Endodermal cell (in vitro differentiated cells): ENCODE results near the gene CCDC88C. TPM values are rescaled to one million over a fixed set of nuclear protein-coding genes. Genes with fewer than 3 reads are reported as not detected.

ENCODE experiments used
- DNase-seq: peaks from one replicate; pipeline ENCODE4 v3.0.0-alpha.2; 2017
- H3K27ac ChIP-seq: 2 replicates; pipeline ENCODE4 v1.5.1; 2013; ENCODE audit warnings: mild to moderate bottlenecking, low read depth, low read length, moderate library complexity
- H3K27me3 ChIP-seq: 2 replicates; pipeline ENCODE4 v1.6.1; 2013; ENCODE audit warnings: mild to moderate bottlenecking, low read length, moderate library complexity; ENCODE audit not compliant: insufficient read depth, control insufficient read depth, poor library complexity, severe bottlenecking
- H3K36me3 ChIP-seq: 2 replicates; pipeline ENCODE4 v1.7.0; 2013; ENCODE audit warnings: mild to moderate bottlenecking, low read length, moderate library complexity; ENCODE audit not compliant: control insufficient read depth, insufficient read depth
- H3K4me1 ChIP-seq: one replicate; pipeline ENCODE4 v1.7.0; 2013; ENCODE audit warnings: low read length; ENCODE audit not compliant: control insufficient read depth, insufficient read depth
- H3K4me3 ChIP-seq: 2 replicates; pipeline ENCODE4 v1.5.1; 2013; ENCODE audit warnings: mild to moderate bottlenecking, low read length, moderate library complexity
- H3K9ac ChIP-seq: 2 replicates; pipeline ENCODE4 v1.6.1; 2013; ENCODE audit warnings: mild to moderate bottlenecking, low read length, moderate library complexity; ENCODE audit not compliant: poor library complexity, severe bottlenecking; ENCODE audit errors: extremely low read depth
- H3K9me3 ChIP-seq: 2 replicates; pipeline ENCODE4 v1.6.1; 2013; ENCODE audit warnings: mild to moderate bottlenecking, low read length, moderate library complexity; ENCODE audit not compliant: control insufficient read depth
- H3K27ac Mint-ChIP-seq: 2 replicates; pipeline ENCODE4 v1.8.0; 2020; ENCODE audit warnings: mixed read lengths
- H3K27me3 Mint-ChIP-seq: 2 replicates; pipeline ENCODE4 v1.8.0; 2021; ENCODE audit warnings: mild to moderate bottlenecking, mixed read lengths; ENCODE audit not compliant: insufficient read depth
- H3K36me3 Mint-ChIP-seq: 2 replicates; pipeline ENCODE4 v1.8.0; 2020; ENCODE audit warnings: low read depth, mixed read lengths
- H3K4me1 Mint-ChIP-seq: 2 replicates; pipeline ENCODE4 v1.8.0; 2020; ENCODE audit warnings: mixed read lengths
- H3K4me3 Mint-ChIP-seq: 2 replicates; pipeline ENCODE4 v1.8.0; 2020; ENCODE audit warnings: mild to moderate bottlenecking, moderate library complexity, mixed read lengths
- H3K9me3 Mint-ChIP-seq: 2 replicates; pipeline ENCODE4 v1.8.0; 2020; ENCODE audit warnings: mild to moderate bottlenecking, mixed read lengths
- WGBS, 2 experiments: methylation state at CpG; one replicate each; pipeline versions ENCODE4 v1.1.5 to v1.1.7; 2013; ENCODE audit warnings: missing lambda C conversion rate in 2 of 2, mixed read lengths in 1 of 2; ENCODE audit not compliant: insufficient coverage in 1 of 2, insufficient read length in 1 of 2; 5-methylcytosine and 5-hydroxymethylcytosine counted together
- total RNA-seq, 2 donors: library from RNA; stranded (reverse); fragmentation: NEBNext Ultra II Directional in 1 of 2; extraction: Animal tissue kit (Norgen Biotek cat#: 25700) in 1 of 2; gene quantifications; 2 replicates in 1 of 2; 3 replicates in 1 of 2; pipeline ENCODE4 v1.2.1, GENCODE V29; 2021
- TF ChIP-seq, protein P1 (sequence below): fragments of 200-600 bp; sonication (generic); conservative IDR thresholded peaks from 2 replicates; pipeline ENCODE4 v1.5.0; 2021; ENCODE audit warnings: antibody characterized with exemption, mild to moderate bottlenecking

The CCDC88C gene
- total RNA-seq, 2 donors from 2014 or later = 50.0 to 50.5 TPM

DNA sequence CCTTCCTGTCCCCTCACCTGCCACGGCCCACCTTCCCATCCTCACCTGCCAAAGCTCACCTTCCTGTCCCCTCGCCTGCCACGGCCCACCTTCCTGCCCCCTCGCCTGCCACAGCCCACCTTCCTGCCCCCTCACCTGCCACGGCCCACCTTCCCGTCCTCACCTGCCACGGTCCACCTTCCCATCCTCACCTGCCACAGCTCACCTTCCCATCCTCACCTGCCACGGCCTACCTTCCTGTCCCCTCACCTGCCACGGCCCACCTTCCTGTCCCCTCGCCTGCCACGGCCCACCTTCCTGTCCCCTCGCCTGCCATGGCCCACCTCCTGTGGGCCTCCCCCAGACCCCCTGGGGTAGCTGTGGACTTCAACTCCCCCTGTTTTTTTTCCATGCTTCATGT is 124.3 kb downstream of the CCDC88C start:
- Mint-ChIP-seq H3K4me1 (no peaks in the 10 kb centered on the region), H3K9me3 (no peaks in the 10 kb centered on the region), H3K27me3 (no peaks in the 10 kb centered on the region), H3K27ac (no peak overlapping the region), H3K36me3 (peaks cover 76% of the 10 kb centered on the region), H3K4me3 (no peak overlapping the region)
- Histone ChIP-seq H3K4me1 (no peaks in the 10 kb centered on the region), H3K9me3 (no peaks in the 10 kb centered on the region), H3K9ac (no peak overlapping the region), H3K4me3 (no peak overlapping the region), H3K27ac (no peak overlapping the region), H3K36me3 (peaks cover 38% of the 10 kb centered on the region), H3K27me3 (no peaks in the 10 kb centered on the region)
- no peak for DNase-seq
- 58% methylated on average over 12 of the region's 12 CpGs; no CpG with 5 or more reads in 1 of the 2 experiments for WGBS, 2 experiments
- TF ChIP-seq, protein P1, sequence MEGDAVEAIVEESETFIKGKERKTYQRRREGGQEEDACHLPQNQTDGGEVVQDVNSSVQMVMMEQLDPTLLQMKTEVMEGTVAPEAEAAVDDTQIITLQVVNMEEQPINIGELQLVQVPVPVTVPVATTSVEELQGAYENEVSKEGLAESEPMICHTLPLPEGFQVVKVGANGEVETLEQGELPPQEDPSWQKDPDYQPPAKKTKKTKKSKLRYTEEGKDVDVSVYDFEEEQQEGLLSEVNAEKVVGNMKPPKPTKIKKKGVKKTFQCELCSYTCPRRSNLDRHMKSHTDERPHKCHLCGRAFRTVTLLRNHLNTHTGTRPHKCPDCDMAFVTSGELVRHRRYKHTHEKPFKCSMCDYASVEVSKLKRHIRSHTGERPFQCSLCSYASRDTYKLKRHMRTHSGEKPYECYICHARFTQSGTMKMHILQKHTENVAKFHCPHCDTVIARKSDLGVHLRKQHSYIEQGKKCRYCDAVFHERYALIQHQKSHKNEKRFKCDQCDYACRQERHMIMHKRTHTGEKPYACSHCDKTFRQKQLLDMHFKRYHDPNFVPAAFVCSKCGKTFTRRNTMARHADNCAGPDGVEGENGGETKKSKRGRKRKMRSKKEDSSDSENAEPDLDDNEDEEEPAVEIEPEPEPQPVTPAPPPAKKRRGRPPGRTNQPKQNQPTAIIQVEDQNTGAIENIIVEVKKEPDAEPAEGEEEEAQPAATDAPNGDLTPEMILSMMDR = no peak

DNA sequence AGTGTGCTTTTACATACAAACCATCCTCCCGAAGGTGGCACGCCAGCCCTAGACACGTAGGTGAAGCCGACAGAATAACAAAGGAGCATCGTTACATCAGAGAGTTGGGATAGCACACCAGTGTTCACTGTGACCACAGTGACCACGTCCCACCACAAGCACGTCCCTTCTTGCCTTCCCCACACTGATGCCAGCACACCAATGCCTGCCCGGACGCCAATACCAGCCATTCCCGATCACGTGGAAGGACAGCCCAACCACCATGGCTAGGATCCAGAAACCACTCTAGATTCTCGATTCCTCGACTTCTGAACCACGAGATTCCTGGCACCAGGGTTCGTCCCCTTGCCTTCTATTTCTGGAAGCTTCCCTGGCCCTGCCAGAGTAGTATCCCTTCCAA is 125.1 kb downstream of the CCDC88C start:
- no peak overlapping the region for H3K9ac ChIP-seq
- H3K27ac ChIP-seq = no peak overlapping the region
- Mint-ChIP-seq H3K36me3 (peaks cover 74% of the 10 kb centered on the region), H3K27me3 (no peaks in the 10 kb centered on the region), H3K9me3 (no peaks in the 10 kb centered on the region), H3K4me3 (no peak overlapping the region), H3K27ac (peak overlapping the region; percentile 65), H3K4me1 (no peaks in the 10 kb centered on the region)
- H3K4me1 ChIP-seq = no peaks in the 10 kb centered on the region
- peaks cover 35% of the 10 kb centered on the region for H3K36me3 ChIP-seq
- 93 to 96% methylated on average over 13 to 15 of the region's 15 CpGs for WGBS, 2 experiments
- no peak for DNase-seq
- no peaks in the 10 kb centered on the region for H3K9me3 ChIP-seq
- H3K4me3 ChIP-seq = no peak overlapping the region
- H3K27me3 ChIP-seq = no peaks in the 10 kb centered on the region
- TF ChIP-seq, protein P1 = no peak

DNA sequence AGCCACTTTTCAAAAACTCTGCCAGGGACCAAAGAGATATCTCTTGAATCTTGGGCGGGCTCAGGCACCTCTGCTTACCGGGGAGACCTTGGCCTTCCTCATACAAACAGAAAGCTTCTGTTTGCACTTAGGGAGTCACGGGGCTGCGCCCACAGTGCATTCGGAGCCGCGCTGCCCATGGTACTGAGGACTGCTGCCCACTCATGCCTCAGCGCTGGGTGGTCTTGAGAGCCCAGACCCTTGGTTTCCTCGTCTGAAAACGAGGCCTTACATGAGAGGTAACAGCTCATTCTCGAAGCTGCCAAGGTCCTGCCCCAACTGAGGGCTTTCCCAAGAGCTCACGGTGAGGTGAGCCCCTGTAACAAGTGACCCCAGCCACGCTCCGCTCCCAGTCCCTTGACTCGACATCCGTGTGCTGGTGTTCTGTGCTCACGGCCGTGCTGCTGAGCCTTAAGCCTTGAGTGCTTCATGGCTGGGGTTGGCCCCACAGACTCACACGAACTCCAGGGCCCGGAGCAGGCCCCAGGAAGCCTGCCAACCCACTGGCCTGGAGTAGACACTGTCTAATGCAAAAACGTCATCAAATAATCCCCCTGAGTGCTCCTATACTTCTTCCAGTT is 125.7 kb downstream of the CCDC88C start:
- Mint-ChIP-seq H3K4me1 (peaks cover 4% of the 10 kb centered on the region), H3K9me3 (no peaks in the 10 kb centered on the region), H3K4me3 (no peak overlapping the region), H3K27ac (no peak overlapping the region), H3K36me3 (peaks cover 69% of the 10 kb centered on the region), H3K27me3 (no peaks in the 10 kb centered on the region)
- H3K9me3 ChIP-seq = no peaks in the 10 kb centered on the region
- no peak overlapping the region for H3K9ac ChIP-seq
- WGBS, 2 experiments = 90 to 92% methylated on average over 16 to 21 of the region's 21 CpGs
- H3K27me3 ChIP-seq = no peaks in the 10 kb centered on the region
- no peak overlapping the region for H3K4me3 ChIP-seq
- H3K27ac ChIP-seq = no peak overlapping the region
- H3K4me1 ChIP-seq = no peaks in the 10 kb centered on the region
- TF ChIP-seq, protein P1 = no peak
- DNase-seq = no peak
- H3K36me3 ChIP-seq = peaks cover 29% of the 10 kb centered on the region
